ENCODE data around the gene CCDC192. TPM values are rescaled to one million over a fixed set of nuclear protein-coding genes. Genes with fewer than 3 reads are reported as not detected.
A peak's percentile ranks its signal among the peaks of the same experiment; 100 is the strongest.

Gene CCDC192
- total RNA-seq, 2 donors from 2014 or later = not detected

DNA sequence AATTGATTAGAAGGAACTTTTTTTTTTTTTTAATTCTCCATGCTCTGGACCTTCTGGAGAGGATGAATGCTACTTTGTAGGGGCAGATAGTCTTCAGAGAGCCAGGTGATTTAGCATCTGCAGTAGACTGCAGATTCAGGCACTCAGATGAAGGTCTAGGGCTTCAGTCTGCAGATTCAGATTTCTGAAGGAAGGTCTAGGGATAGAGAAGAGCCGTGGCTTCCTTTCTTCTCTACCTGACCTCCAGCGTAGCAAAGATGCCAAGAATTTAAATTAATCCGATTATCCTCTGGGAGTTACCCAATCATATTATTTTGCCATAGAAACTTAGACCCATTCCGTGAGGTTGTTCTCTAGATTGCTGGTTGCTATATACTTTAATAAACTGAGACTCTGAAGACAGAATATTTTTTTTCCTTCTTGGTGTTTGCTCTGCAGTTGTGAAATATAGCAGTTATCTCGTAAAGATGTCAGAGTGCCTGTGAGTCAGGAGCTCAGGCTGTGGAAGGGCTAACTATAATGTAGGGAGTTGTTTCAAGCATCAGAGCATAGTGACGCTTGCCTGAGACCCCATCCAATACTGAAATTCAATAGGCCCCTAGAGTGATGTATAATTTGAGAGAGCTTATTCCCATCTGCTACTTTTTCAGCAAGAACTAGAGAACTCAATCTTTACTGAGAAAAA lies 247.7 kb downstream of the CCDC192 start:
- intact Hi-C loops (cut with DNase I) = no loop called here
- H3K9me3 ChIP-seq = no peaks in the 10 kb centered on the region
- DNase-seq (no peak), ATAC-seq (no peak)
- no peaks in the 10 kb centered on the region for H3K36me3 ChIP-seq (replicated peaks in 1 of 2; ENCODE audit: insufficient read depth in 1 of 2, low read depth in 2 of 2)
- no peaks in the 10 kb centered on the region for H3K4me1 ChIP-seq
- 74 to 79% methylated on average over 6 of the region's 6 CpGs for WGBS, 2 donors
- no peak overlapping the region for H3K4me3 ChIP-seq
- TF ChIP-seq POLR2A (IDR thresholded peaks at IDR 0.05) = no peak
- TF ChIP-seq, protein P1, sequence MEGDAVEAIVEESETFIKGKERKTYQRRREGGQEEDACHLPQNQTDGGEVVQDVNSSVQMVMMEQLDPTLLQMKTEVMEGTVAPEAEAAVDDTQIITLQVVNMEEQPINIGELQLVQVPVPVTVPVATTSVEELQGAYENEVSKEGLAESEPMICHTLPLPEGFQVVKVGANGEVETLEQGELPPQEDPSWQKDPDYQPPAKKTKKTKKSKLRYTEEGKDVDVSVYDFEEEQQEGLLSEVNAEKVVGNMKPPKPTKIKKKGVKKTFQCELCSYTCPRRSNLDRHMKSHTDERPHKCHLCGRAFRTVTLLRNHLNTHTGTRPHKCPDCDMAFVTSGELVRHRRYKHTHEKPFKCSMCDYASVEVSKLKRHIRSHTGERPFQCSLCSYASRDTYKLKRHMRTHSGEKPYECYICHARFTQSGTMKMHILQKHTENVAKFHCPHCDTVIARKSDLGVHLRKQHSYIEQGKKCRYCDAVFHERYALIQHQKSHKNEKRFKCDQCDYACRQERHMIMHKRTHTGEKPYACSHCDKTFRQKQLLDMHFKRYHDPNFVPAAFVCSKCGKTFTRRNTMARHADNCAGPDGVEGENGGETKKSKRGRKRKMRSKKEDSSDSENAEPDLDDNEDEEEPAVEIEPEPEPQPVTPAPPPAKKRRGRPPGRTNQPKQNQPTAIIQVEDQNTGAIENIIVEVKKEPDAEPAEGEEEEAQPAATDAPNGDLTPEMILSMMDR (IDR thresholded peaks at IDR 0.05) = no peak
- H3K27me3 ChIP-seq = no peaks in the 10 kb centered on the region
- H3K27ac ChIP-seq = no peak overlapping the region

DNA sequence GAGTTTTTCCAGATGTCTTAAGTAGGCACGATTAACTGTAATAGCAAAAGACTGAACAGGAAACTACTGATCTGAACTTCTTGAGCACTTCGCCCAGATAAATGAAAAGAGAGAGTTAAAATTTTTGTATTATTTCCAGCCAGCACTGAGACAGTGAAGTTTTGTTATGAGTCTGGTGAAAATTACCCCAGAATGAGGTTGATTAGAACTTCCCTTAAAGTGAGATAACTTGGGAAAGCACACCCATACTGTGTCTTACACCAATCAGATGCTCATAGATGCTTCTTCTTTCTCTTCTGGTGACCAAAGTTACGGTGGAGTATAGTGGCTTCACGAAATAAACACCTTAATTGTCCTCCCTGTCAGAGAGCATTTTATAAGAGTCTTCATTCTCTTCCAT lies 248.6 kb downstream of the CCDC192 start:
- no peak for ATAC-seq
- intact Hi-C loops (cut with DNase I) = no loop called here
- DNase-seq = no peak
- Histone ChIP-seq H3K36me3 (replicated peaks in 1 of 2; ENCODE audit: insufficient read depth in 1 of 2, low read depth in 2 of 2) (no peaks in the 10 kb centered on the region), H3K27me3 (no peaks in the 10 kb centered on the region), H3K9me3 (no peaks in the 10 kb centered on the region), H3K4me3 (no peak overlapping the region), H3K4me1 (no peaks in the 10 kb centered on the region), H3K27ac (no peak overlapping the region)
- 88 to 89% methylated on average over 4 of the region's 4 CpGs for WGBS, 2 donors
- TF ChIP-seq, protein P1 (IDR thresholded peaks at IDR 0.05) = no peak
- no peak for TF ChIP-seq POLR2A (IDR thresholded peaks at IDR 0.05)

DNA sequence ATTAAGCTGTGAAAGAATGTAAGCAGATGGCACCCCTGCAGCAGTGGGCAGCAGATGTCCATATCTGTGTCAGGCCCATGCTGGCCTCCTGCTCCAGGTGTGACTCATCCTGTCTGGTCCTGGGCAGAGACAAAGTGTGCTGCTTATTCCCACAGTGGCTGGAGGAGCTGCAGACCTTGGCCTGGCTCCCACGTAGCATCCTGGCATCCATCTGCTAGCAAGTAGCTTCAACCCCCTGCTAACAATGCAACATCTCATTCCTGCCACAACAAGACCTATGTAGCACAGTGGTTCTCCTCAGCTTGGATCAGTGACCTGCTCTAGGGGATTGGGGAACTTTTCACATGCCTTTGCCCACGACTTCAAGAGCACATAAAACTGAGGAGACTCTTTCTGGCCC lies 254.0 kb downstream of the CCDC192 start:
- Histone ChIP-seq H3K9me3 (no peaks in the 10 kb centered on the region), H3K27me3 (no peaks in the 10 kb centered on the region), H3K4me1 (peaks cover 32% of the 10 kb centered on the region), H3K4me3 (no peak overlapping the region), H3K36me3 (replicated peaks in 1 of 2; ENCODE audit: insufficient read depth in 1 of 2, low read depth in 2 of 2) (no peaks in the 10 kb centered on the region), H3K27ac (no peak overlapping the region)
- 28 to 85% methylated on average over 2 of the region's 2 CpGs for WGBS, 2 donors
- ATAC-seq (no peak), DNase-seq (peak in 2 of 4 donors; percentile 18 to 22)
- no peak for TF ChIP-seq POLR2A (IDR thresholded peaks at IDR 0.05)
- TF ChIP-seq, protein P1 (IDR thresholded peaks at IDR 0.05) = no peak
- intact Hi-C loops (cut with DNase I) = no loop called here

DNA sequence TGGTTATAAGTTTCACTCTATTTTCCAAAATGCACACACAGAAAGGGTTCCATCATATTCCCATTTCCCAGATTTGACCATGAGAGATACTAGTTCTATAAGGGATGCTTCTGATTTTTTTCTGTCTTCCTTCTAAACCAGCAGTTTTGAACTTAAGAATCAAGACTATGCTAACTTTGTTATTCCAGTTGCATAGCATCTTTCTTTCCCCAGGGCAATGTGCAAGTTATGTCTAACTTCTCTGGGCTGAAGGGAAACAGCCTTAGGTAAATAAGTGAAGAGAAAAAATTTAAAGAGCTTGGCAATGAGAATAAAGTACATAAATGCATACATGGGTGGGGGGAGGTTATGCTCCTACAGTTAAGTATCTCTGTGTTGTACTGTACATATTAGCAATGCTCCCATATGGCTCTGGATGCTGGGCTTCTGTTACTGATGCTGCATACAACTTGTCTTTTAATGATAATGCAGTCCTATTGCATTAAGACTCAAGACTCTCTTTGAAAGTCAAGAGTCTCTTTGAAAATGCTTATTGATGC lies 254.6 kb downstream of the CCDC192 start:
- H3K27ac ChIP-seq = peak overlapping the region in 3 of 4 donors; percentile 54 to 68 (median 66)
- DNase-seq = no peak
- intact Hi-C loops (cut with DNase I) = no loop called here

More for the DNA sequence above, 254.6 kb downstream of the CCDC192 start:
- H3K36me3 ChIP-seq (replicated peaks in 1 of 2; ENCODE audit: insufficient read depth in 1 of 2, low read depth in 2 of 2) = no peaks in the 10 kb centered on the region
- TF ChIP-seq, protein P1 (IDR thresholded peaks at IDR 0.05) = no peak
- no peak overlapping the region for H3K4me3 ChIP-seq
- no peaks in the 10 kb centered on the region for H3K9me3 ChIP-seq
- no peak for ATAC-seq
- peaks cover 32% of the 10 kb centered on the region for H3K4me1 ChIP-seq
- H3K27me3 ChIP-seq = no peaks in the 10 kb centered on the region
